M059J (cell line): Measurements from ENCODE around the gene SLC2A11. TPM values are rescaled to one million over a fixed set of nuclear protein-coding genes. Genes with fewer than 3 reads are reported as not detected.

Experiments
- DNase-seq: peaks from one replicate; pipeline ENCODE4 v3.0.0-alpha.2; 2012; ENCODE audit warnings: low read depth
- total RNA-seq: library from RNA; depleted of rRNA; stranded (reverse); fragments of >200 nt; shearing (Covaris generic); gene quantifications from 2 replicates; pipeline ENCODE4 v1.2.3, GENCODE V29; 2014

Gene SLC2A11
- total RNA-seq, 1 experiment from 2014 or later: 9.5 TPM

DNA sequence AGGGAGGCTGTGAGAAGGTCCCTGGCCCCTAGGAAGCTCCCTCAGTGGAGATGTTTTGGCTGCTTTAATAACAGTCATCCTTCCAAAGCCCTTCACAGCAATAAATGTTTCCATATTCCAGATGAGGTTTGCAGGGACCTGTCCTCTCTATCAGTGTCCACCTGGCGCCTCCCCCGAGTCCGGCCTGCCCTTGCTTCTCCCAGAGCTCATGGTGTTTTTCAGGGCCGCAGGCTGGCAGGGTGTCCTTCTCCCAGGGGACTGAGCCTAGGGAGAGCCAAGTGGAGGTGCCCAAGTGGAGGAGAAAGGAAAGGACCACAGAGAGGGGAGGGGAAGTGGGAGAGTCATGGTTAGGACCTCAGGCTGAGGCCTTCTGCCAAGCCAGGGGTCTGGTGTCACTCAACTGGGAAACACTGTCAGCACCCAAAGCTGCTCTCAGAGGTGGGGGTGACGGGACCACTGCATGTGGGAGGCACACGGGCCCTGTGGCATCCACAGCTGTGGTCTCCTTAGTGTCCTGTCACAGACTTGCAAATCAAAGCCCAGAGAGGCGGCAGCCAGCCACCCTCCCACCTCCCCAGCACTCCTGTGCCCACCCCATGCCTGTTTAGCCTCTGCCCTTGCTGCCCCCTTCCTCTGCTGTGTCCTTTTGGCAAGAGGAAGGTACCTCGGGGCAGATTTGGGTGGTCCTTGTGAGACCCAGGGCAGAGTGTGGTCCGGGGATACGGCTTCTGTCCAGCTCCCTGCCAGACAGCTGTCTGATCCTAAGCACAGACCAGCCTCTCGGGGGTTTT is 25.3 kb upstream of the SLC2A11 start:
- DNase-seq: no peak

DNA sequence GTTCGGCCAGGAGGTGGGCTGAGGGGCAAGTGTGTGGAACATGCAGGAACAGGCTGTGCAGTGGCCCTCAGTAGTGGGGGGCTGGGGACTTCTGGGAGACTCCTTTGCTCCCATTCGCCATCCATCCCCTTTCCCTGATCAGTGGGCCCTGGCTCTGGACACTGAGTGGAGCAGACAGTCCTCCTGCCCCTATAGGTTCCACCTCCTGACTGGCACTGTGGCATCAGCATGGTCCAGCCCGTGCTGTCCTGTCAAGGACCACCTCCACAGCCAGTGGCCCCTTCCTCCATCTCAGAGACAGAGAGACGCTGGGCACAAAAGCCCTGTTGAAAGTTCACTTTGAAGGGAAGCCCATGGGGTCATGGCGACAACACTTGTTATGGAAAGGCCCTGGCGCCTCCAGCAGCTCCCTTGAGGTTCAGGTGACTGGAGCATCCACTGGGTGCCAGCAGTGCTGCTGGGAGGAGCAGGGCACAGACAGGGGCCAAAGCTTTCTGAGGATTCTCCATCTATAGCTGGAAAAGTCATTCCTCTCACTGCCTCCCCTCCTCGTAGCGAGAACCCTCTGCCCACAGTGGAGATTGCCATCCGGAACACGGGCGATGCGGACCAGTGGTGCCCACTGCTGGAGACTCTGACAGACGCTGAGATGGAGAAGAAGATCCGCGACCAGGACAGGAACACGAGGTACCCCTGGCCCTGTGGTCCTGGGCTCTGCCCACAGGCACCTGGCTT is 24.5 kb upstream of the SLC2A11 start:
- no peak for DNase-seq

GRCh38 chr22:23833911-23834317 is 23.8 kb upstream of the SLC2A11 start:
- no peak for DNase-seq

GRCh38 chr22:23834406-23834792 is 23.3 kb upstream of the SLC2A11 start:
- DNase-seq: no peak

- no peak for DNase-seq
Measured at GRCh38 chr22:23834793-23835483, 22.7 kb upstream of the SLC2A11 start.

DNA sequence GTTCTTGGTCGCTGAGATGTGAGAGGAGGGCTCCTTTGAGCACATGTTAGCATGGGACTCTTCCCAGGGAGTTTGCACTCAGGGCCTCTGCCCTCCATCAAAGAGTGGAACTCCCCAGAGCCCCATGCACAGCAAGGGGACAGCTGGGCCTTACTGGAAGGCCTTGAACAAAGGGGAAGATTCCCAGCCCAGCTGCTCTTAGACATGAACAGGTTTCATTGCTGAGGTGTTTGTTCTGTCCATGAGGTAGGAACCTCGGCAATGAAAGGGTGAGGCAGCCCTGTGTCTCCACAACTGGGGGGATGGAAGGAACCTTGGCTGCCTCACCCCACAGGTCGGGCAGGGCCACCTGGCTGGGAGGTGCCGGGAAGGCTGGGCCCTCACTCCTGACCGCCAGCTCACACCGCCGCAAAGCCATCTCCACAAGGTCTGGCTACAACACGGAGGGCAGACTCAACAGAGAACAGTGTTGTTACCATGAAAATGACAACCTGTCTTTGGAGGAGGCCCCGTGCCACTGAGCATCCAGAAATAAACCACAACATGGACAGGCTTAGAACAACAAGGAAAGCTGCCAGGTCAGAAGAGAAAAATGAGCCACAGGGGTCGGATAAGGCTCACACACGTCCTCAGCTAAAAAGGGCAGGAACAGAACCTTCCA is 22.1 kb upstream of the SLC2A11 start:
- DNase-seq: no peak

GRCh38 chr22:23836281-23836680 is 21.4 kb upstream of the SLC2A11 start:
- no peak for DNase-seq

DNA sequence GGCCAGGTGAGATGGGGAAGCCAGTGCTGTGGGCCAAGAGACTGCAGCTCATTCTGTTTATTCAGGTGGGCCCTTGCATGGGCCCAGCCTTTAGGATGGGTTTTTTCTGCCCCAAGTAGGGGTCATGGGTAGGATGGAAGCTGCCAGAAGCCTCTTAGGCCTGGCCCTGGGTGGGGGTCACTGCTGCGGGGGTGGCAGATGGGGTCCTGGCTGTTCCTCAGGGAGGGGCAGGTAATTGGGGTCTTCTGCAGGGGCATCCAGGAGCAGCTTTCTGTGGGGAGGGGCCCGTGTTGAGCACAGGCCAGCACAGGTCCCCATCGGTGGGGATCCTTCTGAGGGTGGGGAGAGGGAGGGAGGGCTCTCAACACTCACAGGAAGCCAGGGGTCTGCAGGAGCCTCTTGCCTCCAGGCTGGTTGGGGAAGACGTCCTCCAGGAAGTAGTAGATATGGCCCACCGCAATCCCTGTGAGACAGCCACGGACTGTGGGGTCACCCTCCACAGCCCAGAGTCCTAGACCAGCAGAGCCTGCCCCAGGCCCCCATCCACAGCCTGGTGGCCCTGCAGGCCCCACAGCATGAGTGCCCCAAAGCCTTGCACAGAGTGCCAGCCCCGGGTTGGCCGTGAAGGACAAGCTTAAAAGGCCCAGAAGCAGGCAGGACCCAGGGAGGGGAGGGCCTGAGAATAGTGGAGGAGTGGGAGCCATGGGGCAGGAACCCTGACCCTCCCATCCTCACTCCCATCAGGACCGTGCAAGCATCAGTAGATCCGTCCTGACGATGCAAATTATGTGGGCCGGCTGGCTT is 20.8 kb upstream of the SLC2A11 start:
- DNase-seq: no peak

DNA sequence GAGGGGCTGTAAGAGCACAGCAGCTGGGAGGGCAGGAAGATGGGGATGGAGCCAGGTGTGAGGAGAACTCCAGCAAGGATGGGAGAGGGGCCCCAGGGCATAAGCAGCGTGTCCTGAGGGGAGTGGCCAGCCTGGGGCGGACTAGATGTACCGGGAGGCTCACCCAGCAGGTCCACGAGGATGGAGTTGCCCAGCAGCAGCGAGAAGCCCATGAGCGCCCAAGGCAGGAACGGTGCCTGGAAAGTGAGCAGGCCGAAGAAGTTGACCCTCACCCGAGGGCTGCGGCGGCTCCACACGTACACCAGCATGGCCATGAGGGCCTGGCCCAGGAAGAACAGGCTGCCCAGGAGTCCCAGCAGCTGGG is 20.2 kb upstream of the SLC2A11 start:
- no peak for DNase-seq

DNA sequence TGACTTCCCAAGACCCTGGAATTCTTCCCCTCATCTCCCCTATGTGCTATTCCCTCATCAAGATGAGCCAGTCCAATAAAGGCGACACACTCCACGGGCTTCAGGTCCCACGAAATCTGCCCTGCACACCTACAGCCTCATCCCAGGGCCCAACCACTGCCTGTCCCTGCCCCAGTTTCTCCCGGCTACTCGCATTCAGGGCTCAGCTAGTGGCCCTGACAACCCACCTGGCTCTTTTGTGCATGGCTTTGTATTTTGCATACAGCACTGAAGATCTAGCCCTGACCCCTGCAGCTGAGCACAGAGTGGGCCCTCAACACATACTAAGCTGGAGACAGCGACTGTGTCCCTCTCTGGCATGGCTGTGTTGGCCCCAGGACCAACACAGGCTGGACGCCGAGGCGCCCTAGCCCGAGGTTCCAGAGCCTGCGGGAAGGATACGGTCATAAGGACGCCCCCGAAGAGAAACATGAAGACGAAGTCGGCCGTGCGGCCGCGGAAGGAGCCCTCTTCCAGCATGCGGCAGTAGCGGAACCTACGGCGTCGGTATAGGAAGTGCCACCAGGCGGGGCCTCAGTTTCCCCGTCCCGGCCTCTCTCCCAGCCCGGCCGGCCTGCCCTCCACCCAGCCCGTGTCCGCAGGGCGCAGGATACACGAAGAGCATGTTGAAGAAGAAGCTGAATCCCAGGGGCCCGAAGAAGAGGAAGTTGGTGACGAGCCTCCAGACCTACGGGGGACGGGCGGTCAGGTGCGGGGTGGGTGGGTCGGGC is 19.6 kb upstream of the SLC2A11 start:
- DNase-seq: no peak

DNA sequence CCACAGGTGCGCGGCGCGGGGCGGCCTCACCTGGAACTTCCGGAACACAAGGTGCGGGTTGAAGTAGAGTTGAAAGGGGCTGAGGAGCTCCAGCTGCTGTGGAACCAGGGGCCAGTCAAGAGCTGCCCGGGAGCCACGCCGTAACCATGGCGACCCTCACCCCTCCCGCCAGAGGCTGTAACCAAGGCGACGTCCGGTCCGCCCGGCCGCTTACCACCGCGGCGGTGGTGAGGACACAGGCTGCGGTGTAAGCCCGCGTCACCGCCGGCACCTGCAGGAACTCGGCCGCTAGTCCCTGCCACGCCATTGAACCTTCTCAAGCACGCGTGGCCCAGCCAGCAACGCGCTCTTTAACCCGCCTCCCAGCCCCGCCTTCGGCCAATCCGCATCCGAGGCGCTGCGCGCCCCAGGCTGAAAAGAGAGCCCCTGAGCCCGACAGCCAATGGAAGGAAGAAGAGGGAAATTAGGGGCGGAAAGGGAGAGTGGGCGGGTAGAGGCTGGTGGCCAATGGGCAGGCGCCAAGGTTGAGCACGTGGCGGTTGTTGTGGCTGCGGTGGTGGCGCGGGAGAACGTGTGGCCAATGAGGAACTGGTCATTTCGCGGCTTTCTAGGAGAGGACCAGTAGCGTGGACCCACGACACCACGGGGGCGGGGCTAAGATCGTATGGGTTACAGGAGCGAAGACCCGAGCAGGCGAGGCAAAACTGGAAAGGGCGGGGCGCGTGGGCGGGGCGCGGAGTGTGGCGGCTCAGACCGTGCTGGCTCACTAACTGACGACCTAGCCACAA is 18.8 kb upstream of the SLC2A11 start, which contains the start of gene DERL3:
Gene DERL3 (minus strand): TSS at position 326 of the 788 bp plus-strand sequence. CDS start 19 bp downstream, at position 307.
- DNase-seq: peak; percentile 97

GRCh38 chr22:23840026-23840425 is 17.6 kb upstream of the SLC2A11 start:
- no peak for DNase-seq

DNA sequence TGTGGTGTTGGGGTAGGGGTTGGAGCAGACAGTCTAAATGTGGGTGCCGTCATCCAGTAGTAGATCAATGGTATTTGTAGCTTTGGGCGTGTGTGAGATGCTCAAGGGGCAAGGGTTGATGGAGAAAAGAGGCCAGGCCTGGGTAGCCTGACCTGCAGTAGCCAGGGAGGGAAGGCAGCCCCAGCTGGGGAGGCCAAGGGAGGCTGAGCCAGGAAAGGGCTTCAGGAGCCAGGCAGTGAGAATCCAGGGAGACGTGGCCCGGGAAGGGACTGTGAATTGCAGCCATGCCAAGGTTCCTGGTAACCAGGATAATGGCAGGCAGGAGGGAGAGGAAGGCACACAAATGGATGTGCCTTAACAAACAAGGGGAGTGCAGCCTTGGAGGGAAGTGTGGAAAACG is 16.4 kb upstream of the SLC2A11 start:
- DNase-seq: no peak

GRCh38 chr22:23841736-23842445 is 15.8 kb upstream of the SLC2A11 start:
- DNase-seq: no peak

DNA sequence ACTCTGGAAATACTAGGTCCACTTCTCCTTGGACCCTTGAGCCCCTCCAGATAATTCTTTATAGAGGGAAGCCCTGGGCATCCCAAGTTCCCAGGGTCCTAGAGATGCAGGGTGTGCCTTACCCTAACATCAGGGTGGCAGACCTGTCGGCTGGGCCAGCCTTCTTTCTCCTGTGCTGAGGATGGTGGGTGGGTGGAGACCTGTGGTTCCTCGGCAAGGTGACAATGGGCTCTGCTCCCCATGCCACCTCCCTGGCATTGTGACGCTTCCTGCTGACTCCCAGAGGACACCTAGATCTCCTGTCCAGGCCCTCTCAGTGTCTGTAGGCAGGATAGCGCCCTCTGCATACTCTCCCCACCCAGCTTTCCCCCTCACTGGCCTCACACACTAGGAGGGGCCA is 15.1 kb upstream of the SLC2A11 start:
- no peak for DNase-seq

DNA sequence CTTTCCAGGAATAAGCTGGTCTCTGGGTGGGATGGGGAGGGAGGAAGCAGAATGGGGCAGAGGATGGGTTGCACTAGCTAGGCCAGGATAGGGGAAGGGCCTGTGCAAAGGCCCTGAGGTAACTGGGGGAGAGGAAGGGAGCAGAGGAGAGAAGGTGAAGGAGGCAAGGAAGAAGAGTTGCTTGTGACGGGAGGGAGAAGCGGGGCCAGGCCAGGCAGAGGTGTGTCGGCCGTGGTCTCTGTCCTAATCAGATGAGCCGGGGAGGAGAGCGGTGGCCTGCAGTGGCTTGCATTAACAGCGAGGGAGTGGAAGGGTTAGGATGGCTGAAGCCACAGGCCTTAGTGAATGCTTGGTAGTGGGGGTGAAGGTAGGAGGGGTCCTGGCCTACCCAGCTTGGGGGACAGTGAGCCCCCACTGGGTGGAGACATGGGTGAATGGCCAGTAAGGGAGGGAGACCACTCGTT is 12.9 kb upstream of the SLC2A11 start:
- no peak for DNase-seq

DNA sequence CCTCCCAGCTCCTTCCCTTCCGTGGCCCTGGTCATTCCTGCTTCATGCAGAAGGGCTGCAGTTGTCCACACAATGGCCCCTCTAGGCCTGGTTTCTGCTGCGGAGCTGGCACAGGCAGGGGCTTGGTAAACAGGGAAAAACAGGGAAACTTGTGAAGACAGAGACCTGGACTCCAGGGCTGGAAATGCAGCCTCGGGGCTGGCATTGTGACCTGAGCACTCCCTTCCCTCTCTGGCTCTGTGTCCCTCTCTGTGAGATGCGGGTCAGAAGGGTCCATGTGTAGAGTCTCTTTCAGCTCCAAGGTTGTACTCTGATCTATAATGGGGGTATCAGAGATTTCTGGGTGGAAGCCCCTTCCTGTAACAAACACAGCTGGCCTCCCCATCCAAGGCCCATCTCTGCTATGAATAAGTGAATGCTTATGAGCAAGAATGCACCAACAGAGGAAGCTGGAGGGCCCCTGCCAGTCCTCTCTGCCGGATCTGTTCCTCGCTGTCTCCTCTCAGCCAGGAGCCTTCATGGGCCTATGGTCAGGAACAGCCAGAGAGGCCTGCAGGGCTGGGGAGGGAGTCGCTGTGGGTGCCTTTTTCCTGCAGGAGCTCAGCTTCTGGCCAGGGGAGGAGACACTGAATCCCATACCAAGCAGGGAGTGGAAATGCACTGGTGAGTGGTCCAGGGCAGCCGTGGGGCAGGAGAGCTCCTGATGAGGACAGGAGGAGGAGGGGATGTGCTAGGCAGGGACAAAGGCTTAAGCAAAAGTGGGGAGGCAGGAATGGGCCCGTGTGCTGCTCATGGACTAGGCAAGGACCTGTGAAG is 12.2 kb upstream of the SLC2A11 start:
- DNase-seq: no peak

GRCh38 chr22:23846081-23846469 is 11.6 kb upstream of the SLC2A11 start:
- no peak for DNase-seq
